HEK293 (cell line): ENCODE data around the gene EFCC1.

Experiments used
- CTCF ChIA-PET: fragments of 350-600 bp; formaldehyde crosslinking; extraction: SDS; loops from one replicate; lab custom pipeline; 2021; ENCODE audit warnings: antibody characterized with exemption; lab: Yijun Ruan, JAX
- POLR2A ChIA-PET: fragments of 300-600 bp; formaldehyde crosslinking; extraction: SDS; loops from one replicate; lab custom pipeline; 2020; ENCODE audit warnings: antibody characterized with exemption, inconsistent platforms; lab: Yijun Ruan, JAX
- H3K27ac ChIP-seq: fragments of 200-500 bp; sonication (Bioruptor generic); 2 replicates; pipeline ENCODE4 v1.5.1; 2014; ENCODE audit warnings: low read depth, low read length, control low read depth, inconsistent platforms; ENCODE audit errors: extremely low read depth
- H3K36me3 ChIP-seq, 2 experiments: fragments of 200-500 bp in 1 of 2; sonication (Bioruptor generic) in 1 of 2; 1 replicate in 1 of 2; 2 replicates in 1 of 2; pipeline ENCODE4 v1.5.1; 2014 to 2017; ENCODE audit warnings: inconsistent platforms in 2 of 2, low read length in 2 of 2; ENCODE audit not compliant: control insufficient read depth in 2 of 2, insufficient read depth in 1 of 2
- H3K4me1 ChIP-seq: fragments of 200-500 bp; sonication (Bioruptor generic); 2 replicates; pipeline ENCODE4 v1.5.1; 2014; ENCODE audit warnings: mild to moderate bottlenecking, low read length, inconsistent platforms; ENCODE audit not compliant: control insufficient read depth, insufficient read depth
- H3K4me3 ChIP-seq: 2 replicates; pipeline ENCODE4 v1.5.1; 2011; ENCODE audit warnings: low read depth, mild to moderate bottlenecking, control low read depth, low read length, moderate library complexity
- H3K9me3 ChIP-seq: fragments of 200-500 bp; sonication (Bioruptor generic); 2 replicates; pipeline ENCODE4 v1.5.1; 2014; ENCODE audit warnings: low read depth, low read length, inconsistent platforms; ENCODE audit not compliant: control insufficient read depth, insufficient read depth
- GFI1B ChIP-seq: fragments of 450-650 bp; formaldehyde crosslinking; IDR thresholded peaks from 2 replicates; pipeline ENCODE4 v1.5.1; 2016; ENCODE audit warnings: missing biosample characterization, missing genetic modification characterization
- IKZF3 ChIP-seq: fragments of 450-650 bp; IDR thresholded peaks from 2 replicates; pipeline ENCODE4 v1.5.0; 2018; ENCODE audit warnings: missing biosample characterization, mild to moderate bottlenecking, missing genetic modification characterization, moderate library complexity
- ZBTB21 ChIP-seq: fragments of 450-650 bp; formaldehyde crosslinking; IDR thresholded peaks from 2 replicates; pipeline ENCODE4 v1.5.1; 2017; ENCODE audit warnings: missing biosample characterization, missing genetic modification characterization
- ZBTB48 ChIP-seq: fragments of 450-650 bp; formaldehyde crosslinking; IDR thresholded peaks from 2 replicates; pipeline ENCODE4 v1.5.1; 2016; ENCODE audit warnings: missing biosample characterization, missing genetic modification characterization
- ZBTB8A ChIP-seq: fragments of 450-650 bp; formaldehyde crosslinking; IDR thresholded peaks from 2 replicates; pipeline ENCODE4 v1.5.1; 2016; ENCODE audit warnings: missing biosample characterization, missing genetic modification characterization
- ZEB2 ChIP-seq: fragments of 450-650 bp; formaldehyde crosslinking; IDR thresholded peaks from 2 replicates; pipeline ENCODE4 v1.5.1; 2016; ENCODE audit warnings: missing biosample characterization, missing genetic modification characterization
- ZNF10 ChIP-seq: fragments of 450-650 bp; formaldehyde crosslinking; IDR thresholded peaks from 2 replicates; pipeline ENCODE4 v1.5.1; 2017; ENCODE audit warnings: missing biosample characterization, missing genetic modification characterization
- ZNF610 ChIP-seq: fragments of 450-650 bp; formaldehyde crosslinking; IDR thresholded peaks from 2 replicates; pipeline ENCODE4 v1.5.1; 2016; ENCODE audit warnings: missing biosample characterization, missing genetic modification characterization, borderline replicate concordance
- ZNF626 ChIP-seq: fragments of 450-650 bp; sonication (Bioruptor Pico); formaldehyde crosslinking; IDR thresholded peaks from 2 replicates; pipeline ENCODE4 v1.5.1; 2018; ENCODE audit warnings: missing biosample characterization, missing genetic modification characterization, inconsistent platforms
- ZNF670 ChIP-seq: fragments of 450-650 bp; formaldehyde crosslinking; IDR thresholded peaks from 2 replicates; pipeline ENCODE4 v1.5.1; 2016; ENCODE audit warnings: missing biosample characterization, missing genetic modification characterization, low read depth
- ZNF837 ChIP-seq: fragments of 450-650 bp; formaldehyde crosslinking; IDR thresholded peaks from 2 replicates; pipeline ENCODE4 v1.5.1; 2016; ENCODE audit warnings: missing biosample characterization, missing genetic modification characterization
- ZSCAN30 ChIP-seq: fragments of 450-650 bp; IDR thresholded peaks from 2 replicates; pipeline ENCODE4 v1.5.1; 2018; ENCODE audit warnings: missing biosample characterization, mild to moderate bottlenecking, missing genetic modification characterization, moderate library complexity
- TF ChIP-seq, protein P1 (sequence below): fragments of 450-650 bp; formaldehyde crosslinking; IDR thresholded peaks from 2 replicates; pipeline ENCODE4 v1.5.1; 2016; ENCODE audit warnings: missing biosample characterization, missing genetic modification characterization
- TF ChIP-seq, protein P2 (sequence below): fragments of 450-650 bp; formaldehyde crosslinking; IDR thresholded peaks from 2 replicates; pipeline ENCODE4 v1.5.1; 2016; ENCODE audit warnings: missing biosample characterization, missing genetic modification characterization
- TF ChIP-seq, protein P3 (sequence below): fragments of 450-650 bp; formaldehyde crosslinking; IDR thresholded peaks from 2 replicates; pipeline ENCODE4 v1.5.1; 2016; ENCODE audit warnings: missing biosample characterization, missing genetic modification characterization
- TF ChIP-seq, protein P4 (sequence below): fragments of 450-650 bp; formaldehyde crosslinking; IDR thresholded peaks from 2 replicates; pipeline ENCODE4 v1.5.1; 2016; ENCODE audit warnings: missing biosample characterization, missing genetic modification characterization, low read depth
- TF ChIP-seq, protein P5 (sequence below): fragments of 450-650 bp; formaldehyde crosslinking; IDR thresholded peaks from 2 replicates; pipeline ENCODE4 v1.5.1; 2016; ENCODE audit warnings: missing biosample characterization, missing genetic modification characterization
- TF ChIP-seq, protein P6 (sequence below): fragments of 450-650 bp; formaldehyde crosslinking; optimal IDR thresholded peaks from 2 replicates; pipeline ENCODE3; 2016; ENCODE audit warnings: missing biosample characterization, mild to moderate bottlenecking, missing genetic modification characterization

EFCC1 gene

DNA sequence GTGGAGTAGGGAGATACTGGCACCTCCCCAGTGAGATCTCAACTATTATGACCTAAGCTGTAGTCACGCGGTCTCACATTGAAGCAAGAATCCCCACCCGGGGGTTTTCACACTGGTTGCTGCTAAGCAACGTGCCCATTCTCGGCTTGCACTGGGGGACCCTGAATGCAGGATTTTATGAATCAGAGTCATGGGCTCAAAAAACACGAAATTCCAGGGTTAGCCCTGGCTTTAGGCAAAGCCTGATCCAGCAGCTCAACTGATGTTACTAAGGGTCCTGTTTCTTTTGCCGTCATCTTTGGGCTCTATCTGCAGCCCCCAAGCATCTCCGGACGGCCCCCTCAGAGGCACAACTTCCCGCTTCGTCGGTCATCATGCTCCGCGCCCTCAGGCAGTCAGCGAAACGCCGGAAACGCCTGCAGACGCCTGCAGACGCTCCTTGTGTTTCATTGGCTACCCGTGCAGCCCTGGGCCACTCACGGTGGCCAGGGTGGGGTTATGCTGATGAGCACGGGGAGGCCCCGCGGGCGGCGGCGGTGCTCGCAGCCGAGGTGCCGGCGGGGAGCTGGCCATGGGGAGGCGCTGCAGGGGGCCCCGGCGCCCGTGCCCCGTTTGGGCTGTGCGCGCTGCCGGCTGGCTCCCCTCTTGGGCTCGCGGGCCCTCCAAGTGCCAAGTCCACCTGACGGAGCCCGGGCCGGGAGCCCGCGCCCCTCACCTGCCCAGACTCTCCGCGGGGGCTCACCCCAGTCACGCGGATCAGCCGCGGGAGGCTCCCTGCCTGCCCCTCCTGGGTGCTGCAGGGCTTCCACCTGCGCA is 25.8 kb downstream of the EFCC1 start (continued):
- TF ChIP-seq ZNF670 (tag by site-specific recombination) (no peak), ZNF626 (tag by site-specific recombination) (no peak), IKZF3 (tag by site-specific recombination) (no peak), ZBTB21 (tag by site-specific recombination) (no peak), GFI1B (tag by site-specific recombination) (no peak), ZEB2 (tag by site-specific recombination) (0 out of 2 replicates have a peak, but pooled peaks have one; percentile 32), ZNF610 (tag by site-specific recombination) (no peak), ZNF837 (tag by site-specific recombination) (no peak), ZNF10 (tag by site-specific recombination) (no peak)
- TF ChIP-seq, protein P1, sequence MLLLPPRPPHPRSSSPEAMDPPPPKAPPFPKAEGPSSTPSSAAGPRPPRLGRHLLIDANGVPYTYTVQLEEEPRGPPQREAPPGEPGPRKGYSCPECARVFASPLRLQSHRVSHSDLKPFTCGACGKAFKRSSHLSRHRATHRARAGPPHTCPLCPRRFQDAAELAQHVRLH (tag by site-specific recombination), result no peak
- TF ChIP-seq, protein P2, sequence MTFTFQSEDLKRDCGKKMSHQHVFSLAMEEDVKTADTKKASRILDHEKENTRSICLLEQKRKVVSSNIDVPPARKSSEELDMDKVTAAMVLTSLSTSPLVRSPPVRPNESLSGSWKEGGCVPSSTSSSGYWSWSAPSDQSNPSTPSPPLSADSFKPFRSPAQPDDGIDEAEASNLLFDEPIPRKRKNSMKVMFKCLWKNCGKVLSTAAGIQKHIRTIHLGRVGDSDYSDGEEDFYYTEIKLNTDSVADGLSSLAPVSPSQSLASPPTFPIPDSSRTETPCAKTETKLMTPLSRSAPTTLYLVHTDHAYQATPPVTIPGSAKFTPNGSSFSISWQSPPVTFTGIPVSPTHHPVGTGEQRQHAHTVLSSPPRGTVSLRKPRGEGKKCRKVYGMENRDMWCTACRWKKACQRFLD (tag by site-specific recombination), result no peak
- TF ChIP-seq, protein P3, sequence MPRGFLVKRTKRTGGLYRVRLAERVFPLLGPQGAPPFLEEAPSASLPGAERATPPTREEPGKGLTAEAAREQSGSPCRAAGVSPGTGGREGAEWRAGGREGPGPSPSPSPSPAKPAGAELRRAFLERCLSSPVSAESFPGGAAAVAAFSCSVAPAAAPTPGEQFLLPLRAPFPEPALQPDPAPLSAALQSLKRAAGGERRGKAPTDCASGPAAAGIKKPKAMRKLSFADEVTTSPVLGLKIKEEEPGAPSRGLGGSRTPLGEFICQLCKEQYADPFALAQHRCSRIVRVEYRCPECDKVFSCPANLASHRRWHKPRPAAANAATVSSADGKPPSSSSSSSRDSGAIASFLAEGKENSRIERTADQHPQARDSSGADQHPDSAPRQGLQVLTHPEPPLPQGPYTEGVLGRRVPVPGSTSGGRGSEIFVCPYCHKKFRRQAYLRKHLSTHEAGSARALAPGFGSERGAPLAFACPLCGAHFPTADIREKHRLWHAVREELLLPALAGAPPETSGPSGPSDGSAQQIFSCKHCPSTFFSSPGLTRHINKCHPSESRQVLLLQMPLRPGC (tag by site-specific recombination), result peak; percentile 31; the same call in 1 of the 2 replicates
- TF ChIP-seq, protein P4, sequence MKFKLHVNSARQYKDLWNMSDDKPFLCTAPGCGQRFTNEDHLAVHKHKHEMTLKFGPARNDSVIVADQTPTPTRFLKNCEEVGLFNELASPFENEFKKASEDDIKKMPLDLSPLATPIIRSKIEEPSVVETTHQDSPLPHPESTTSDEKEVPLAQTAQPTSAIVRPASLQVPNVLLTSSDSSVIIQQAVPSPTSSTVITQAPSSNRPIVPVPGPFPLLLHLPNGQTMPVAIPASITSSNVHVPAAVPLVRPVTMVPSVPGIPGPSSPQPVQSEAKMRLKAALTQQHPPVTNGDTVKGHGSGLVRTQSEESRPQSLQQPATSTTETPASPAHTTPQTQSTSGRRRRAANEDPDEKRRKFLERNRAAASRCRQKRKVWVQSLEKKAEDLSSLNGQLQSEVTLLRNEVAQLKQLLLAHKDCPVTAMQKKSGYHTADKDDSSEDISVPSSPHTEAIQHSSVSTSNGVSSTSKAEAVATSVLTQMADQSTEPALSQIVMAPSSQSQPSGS, result no peak

DNA sequence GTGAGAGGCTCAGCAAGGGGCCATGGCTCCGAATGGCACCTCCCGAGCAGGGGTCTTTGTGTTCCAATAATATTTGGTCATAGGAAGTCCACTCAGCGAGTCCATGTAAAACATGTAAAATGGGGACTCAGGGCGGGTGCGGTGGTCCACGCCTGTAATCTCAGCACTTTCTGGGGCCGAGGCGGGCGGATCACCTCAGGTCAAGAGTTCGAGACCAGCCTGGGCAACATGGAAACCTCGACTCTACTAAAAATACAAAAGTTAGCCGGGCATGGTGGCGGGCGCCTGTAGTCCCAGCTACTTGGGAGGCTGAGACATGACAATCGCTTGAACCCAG is 26.4 kb downstream of the EFCC1 start:
- no peaks in the 10 kb centered on the region for H3K4me1 ChIP-seq
- ChIA-PET CTCF (interaction anchor here (0.6 to 3.2 kb wide), 11 partner anchors 9 to 1052 kb away, joined by 3 to 22 read pairs (median 5); no protein-coding TSS in a partner anchor), POLR2A (interaction anchor here (0.6 to 1.3 kb wide), 5 partner anchors 12 to 376 kb away, joined by 3 to 6 read pairs (median 4); no protein-coding TSS in a partner anchor)
- no peaks in the 10 kb centered on the region for H3K9me3 ChIP-seq
- peak overlapping the region; percentile 1; the same call in 1 of the 2 replicates for H3K27ac ChIP-seq
- H3K4me3 ChIP-seq, result peak overlapping the region; percentile 49
- TF ChIP-seq, protein P5, sequence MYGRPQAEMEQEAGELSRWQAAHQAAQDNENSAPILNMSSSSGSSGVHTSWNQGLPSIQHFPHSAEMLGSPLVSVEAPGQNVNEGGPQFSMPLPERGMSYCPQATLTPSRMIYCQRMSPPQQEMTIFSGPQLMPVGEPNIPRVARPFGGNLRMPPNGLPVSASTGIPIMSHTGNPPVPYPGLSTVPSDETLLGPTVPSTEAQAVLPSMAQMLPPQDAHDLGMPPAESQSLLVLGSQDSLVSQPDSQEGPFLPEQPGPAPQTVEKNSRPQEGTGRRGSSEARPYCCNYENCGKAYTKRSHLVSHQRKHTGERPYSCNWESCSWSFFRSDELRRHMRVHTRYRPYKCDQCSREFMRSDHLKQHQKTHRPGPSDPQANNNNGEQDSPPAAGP (tag by site-specific recombination), result 0 out of 2 replicates have a peak, but pooled peaks have one; percentile 7
- TF ChIP-seq ZSCAN30 (no peak), ZBTB8A (0 out of 2 replicates have a peak, but pooled peaks have one; percentile 7), ZBTB48 (0 out of 2 replicates have a peak, but pooled peaks have one; percentile 5)
- TF ChIP-seq, protein P6, sequence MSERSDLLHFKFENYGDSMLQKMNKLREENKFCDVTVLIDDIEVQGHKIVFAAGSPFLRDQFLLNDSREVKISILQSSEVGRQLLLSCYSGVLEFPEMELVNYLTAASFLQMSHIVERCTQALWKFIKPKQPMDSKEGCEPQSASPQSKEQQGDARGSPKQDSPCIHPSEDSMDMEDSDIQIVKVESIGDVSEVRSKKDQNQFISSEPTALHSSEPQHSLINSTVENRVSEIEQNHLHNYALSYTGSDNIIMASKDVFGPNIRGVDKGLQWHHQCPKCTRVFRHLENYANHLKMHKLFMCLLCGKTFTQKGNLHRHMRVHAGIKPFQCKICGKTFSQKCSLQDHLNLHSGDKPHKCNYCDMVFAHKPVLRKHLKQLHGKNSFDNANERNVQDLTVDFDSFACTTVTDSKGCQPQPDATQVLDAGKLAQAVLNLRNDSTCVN (tag by site-specific recombination), result peak; percentile 11
- no peaks in the 10 kb centered on the region for H3K36me3 ChIP-seq
